ENCODE measurements around the gene MCC.

The MCC gene

GRCh38 chr5:113245427-113246225 lies 242.6 kb downstream of the MCC start:
- no peak overlapping the region for H3K27ac ChIP-seq (ENCODE audit: low read depth, low read length)
- no peaks in the 10 kb centered on the region for H3K9me3 ChIP-seq (ENCODE audit: control insufficient read depth in 1 of 2, low read length in 2 of 2)
- H3K4me1 ChIP-seq (ENCODE audit: control insufficient read depth in 1 of 2, insufficient read depth in 2 of 2, low read length in 2 of 2), result no peaks in the 10 kb centered on the region
- no peaks in the 10 kb centered on the region for H3K36me3 ChIP-seq (ENCODE audit: control insufficient read depth in 1 of 2, insufficient read depth in 2 of 2, low read length in 2 of 2)
- no peak overlapping the region for H3K4me3 ChIP-seq (ENCODE audit: low read depth in 1 of 2, low read length in 2 of 2)
- no peaks in the 10 kb centered on the region for H3K27me3 ChIP-seq (ENCODE audit: control insufficient read depth in 1 of 2, insufficient read depth in 2 of 2, low read length in 2 of 2)
- H3K9ac ChIP-seq (ENCODE audit: low read depth in 1 of 2, low read length in 2 of 2), result no peak overlapping the region

GRCh38 chr5:113244966-113245365 lies 243.3 kb downstream of the MCC start:
- H3K36me3 ChIP-seq (ENCODE audit: control insufficient read depth in 1 of 2, insufficient read depth in 2 of 2, low read length in 2 of 2), result no peaks in the 10 kb centered on the region
- no peaks in the 10 kb centered on the region for H3K9me3 ChIP-seq (ENCODE audit: control insufficient read depth in 1 of 2, low read length in 2 of 2)
- no peaks in the 10 kb centered on the region for H3K27me3 ChIP-seq (ENCODE audit: control insufficient read depth in 1 of 2, insufficient read depth in 2 of 2, low read length in 2 of 2)
- no peaks in the 10 kb centered on the region for H3K4me1 ChIP-seq (ENCODE audit: control insufficient read depth in 1 of 2, insufficient read depth in 2 of 2, low read length in 2 of 2)
- H3K27ac ChIP-seq (ENCODE audit: low read depth, low read length), result no peak overlapping the region
- no peak overlapping the region for H3K9ac ChIP-seq (ENCODE audit: low read depth in 1 of 2, low read length in 2 of 2)
- no peak overlapping the region for H3K4me3 ChIP-seq (ENCODE audit: low read depth in 1 of 2, low read length in 2 of 2)

- H3K9me3 ChIP-seq (ENCODE audit: control insufficient read depth in 1 of 2, low read length in 2 of 2), result no peaks in the 10 kb centered on the region
- H3K27ac ChIP-seq (ENCODE audit: low read depth, low read length), result no peak overlapping the region
- no peak overlapping the region for H3K9ac ChIP-seq (ENCODE audit: low read depth in 1 of 2, low read length in 2 of 2)
- no peaks in the 10 kb centered on the region for H3K27me3 ChIP-seq (ENCODE audit: control insufficient read depth in 1 of 2, insufficient read depth in 2 of 2, low read length in 2 of 2)
- no peak overlapping the region for H3K4me3 ChIP-seq (ENCODE audit: low read depth in 1 of 2, low read length in 2 of 2)
- H3K36me3 ChIP-seq (ENCODE audit: control insufficient read depth in 1 of 2, insufficient read depth in 2 of 2, low read length in 2 of 2), result no peaks in the 10 kb centered on the region
- no peaks in the 10 kb centered on the region for H3K4me1 ChIP-seq (ENCODE audit: control insufficient read depth in 1 of 2, insufficient read depth in 2 of 2, low read length in 2 of 2)
These were observed 244.9 kb downstream of the MCC start for GRCh38 chr5:113243349-113243664.

GRCh38 chr5:113242481-113243348 lies 245.5 kb downstream of the MCC start:
- H3K27ac ChIP-seq (ENCODE audit: low read depth, low read length), result no peak overlapping the region
- no peaks in the 10 kb centered on the region for H3K4me1 ChIP-seq (ENCODE audit: control insufficient read depth in 1 of 2, insufficient read depth in 2 of 2, low read length in 2 of 2)
- H3K27me3 ChIP-seq (ENCODE audit: control insufficient read depth in 1 of 2, insufficient read depth in 2 of 2, low read length in 2 of 2), result no peaks in the 10 kb centered on the region
- H3K9me3 ChIP-seq (ENCODE audit: control insufficient read depth in 1 of 2, low read length in 2 of 2), result no peaks in the 10 kb centered on the region
- no peak overlapping the region for H3K4me3 ChIP-seq (ENCODE audit: low read depth in 1 of 2, low read length in 2 of 2)
- no peak overlapping the region for H3K9ac ChIP-seq (ENCODE audit: low read depth in 1 of 2, low read length in 2 of 2)
- H3K36me3 ChIP-seq (ENCODE audit: control insufficient read depth in 1 of 2, insufficient read depth in 2 of 2, low read length in 2 of 2), result no peaks in the 10 kb centered on the region

- Histone ChIP-seq H3K9ac (ENCODE audit: low read depth in 1 of 2, low read length in 2 of 2) (no peak overlapping the region), H3K9me3 (ENCODE audit: control insufficient read depth in 1 of 2, low read length in 2 of 2) (no peaks in the 10 kb centered on the region), H3K27me3 (ENCODE audit: control insufficient read depth in 1 of 2, insufficient read depth in 2 of 2, low read length in 2 of 2) (no peaks in the 10 kb centered on the region), H3K36me3 (ENCODE audit: control insufficient read depth in 1 of 2, insufficient read depth in 2 of 2, low read length in 2 of 2) (no peaks in the 10 kb centered on the region), H3K4me1 (ENCODE audit: control insufficient read depth in 1 of 2, insufficient read depth in 2 of 2, low read length in 2 of 2) (no peaks in the 10 kb centered on the region), H3K27ac (ENCODE audit: low read depth, low read length) (no peak overlapping the region), H3K4me3 (ENCODE audit: low read depth in 1 of 2, low read length in 2 of 2) (no peak overlapping the region)
These were observed 247.1 kb downstream of the MCC start for GRCh38 chr5:113240951-113241726.

- Histone ChIP-seq H3K9ac (ENCODE audit: low read depth in 1 of 2, low read length in 2 of 2) (no peak overlapping the region), H3K27me3 (ENCODE audit: control insufficient read depth in 1 of 2, insufficient read depth in 2 of 2, low read length in 2 of 2) (no peaks in the 10 kb centered on the region), H3K9me3 (ENCODE audit: control insufficient read depth in 1 of 2, low read length in 2 of 2) (no peaks in the 10 kb centered on the region), H3K27ac (ENCODE audit: low read depth, low read length) (no peak overlapping the region), H3K36me3 (ENCODE audit: control insufficient read depth in 1 of 2, insufficient read depth in 2 of 2, low read length in 2 of 2) (no peaks in the 10 kb centered on the region), H3K4me3 (ENCODE audit: low read depth in 1 of 2, low read length in 2 of 2) (no peak overlapping the region), H3K4me1 (ENCODE audit: control insufficient read depth in 1 of 2, insufficient read depth in 2 of 2, low read length in 2 of 2) (no peaks in the 10 kb centered on the region)
These were observed 248.2 kb downstream of the MCC start for GRCh38 chr5:113240032-113240431.

- Histone ChIP-seq H3K4me1 (ENCODE audit: control insufficient read depth in 1 of 2, insufficient read depth in 2 of 2, low read length in 2 of 2) (no peaks in the 10 kb centered on the region), H3K9ac (ENCODE audit: low read depth in 1 of 2, low read length in 2 of 2) (no peak overlapping the region), H3K27ac (ENCODE audit: low read depth, low read length) (no peak overlapping the region), H3K4me3 (ENCODE audit: low read depth in 1 of 2, low read length in 2 of 2) (no peak overlapping the region), H3K36me3 (ENCODE audit: control insufficient read depth in 1 of 2, insufficient read depth in 2 of 2, low read length in 2 of 2) (no peaks in the 10 kb centered on the region), H3K9me3 (ENCODE audit: control insufficient read depth in 1 of 2, low read length in 2 of 2) (no peaks in the 10 kb centered on the region), H3K27me3 (ENCODE audit: control insufficient read depth in 1 of 2, insufficient read depth in 2 of 2, low read length in 2 of 2) (no peaks in the 10 kb centered on the region)
These were observed 250.4 kb downstream of the MCC start for GRCh38 chr5:113237893-113238292.

- Histone ChIP-seq H3K36me3 (ENCODE audit: control insufficient read depth in 1 of 2, insufficient read depth in 2 of 2, low read length in 2 of 2) (no peaks in the 10 kb centered on the region), H3K27ac (ENCODE audit: low read depth, low read length) (no peak overlapping the region), H3K9ac (ENCODE audit: low read depth in 1 of 2, low read length in 2 of 2) (no peak overlapping the region), H3K27me3 (ENCODE audit: control insufficient read depth in 1 of 2, insufficient read depth in 2 of 2, low read length in 2 of 2) (no peaks in the 10 kb centered on the region), H3K4me1 (ENCODE audit: control insufficient read depth in 1 of 2, insufficient read depth in 2 of 2, low read length in 2 of 2) (no peaks in the 10 kb centered on the region), H3K9me3 (ENCODE audit: control insufficient read depth in 1 of 2, low read length in 2 of 2) (no peaks in the 10 kb centered on the region), H3K4me3 (ENCODE audit: low read depth in 1 of 2, low read length in 2 of 2) (no peak overlapping the region)
These were observed 251.5 kb downstream of the MCC start for GRCh38 chr5:113236536-113237288.

GRCh38 chr5:113235884-113236283 lies 252.4 kb downstream of the MCC start:
- Histone ChIP-seq H3K4me3 (ENCODE audit: low read depth in 1 of 2, low read length in 2 of 2) (no peak overlapping the region), H3K9me3 (ENCODE audit: control insufficient read depth in 1 of 2, low read length in 2 of 2) (no peaks in the 10 kb centered on the region), H3K27me3 (ENCODE audit: control insufficient read depth in 1 of 2, insufficient read depth in 2 of 2, low read length in 2 of 2) (no peaks in the 10 kb centered on the region), H3K36me3 (ENCODE audit: control insufficient read depth in 1 of 2, insufficient read depth in 2 of 2, low read length in 2 of 2) (no peaks in the 10 kb centered on the region), H3K4me1 (ENCODE audit: control insufficient read depth in 1 of 2, insufficient read depth in 2 of 2, low read length in 2 of 2) (no peaks in the 10 kb centered on the region), H3K9ac (ENCODE audit: low read depth in 1 of 2, low read length in 2 of 2) (no peak overlapping the region), H3K27ac (ENCODE audit: low read depth, low read length) (no peak overlapping the region)

All from duodenal mucosa (tissue), 2 donors.